Effector CD4-positive, alpha-beta T cell (primary cell): Measurements from ENCODE around the gene LAMTOR2.
A peak's percentile ranks its signal among the peaks of the same experiment; 100 is the strongest.

Source experiments
- DNase-seq: peaks from one replicate; pipeline ENCODE4 v3.0.0-alpha.2; 2020

Gene LAMTOR2

DNA sequence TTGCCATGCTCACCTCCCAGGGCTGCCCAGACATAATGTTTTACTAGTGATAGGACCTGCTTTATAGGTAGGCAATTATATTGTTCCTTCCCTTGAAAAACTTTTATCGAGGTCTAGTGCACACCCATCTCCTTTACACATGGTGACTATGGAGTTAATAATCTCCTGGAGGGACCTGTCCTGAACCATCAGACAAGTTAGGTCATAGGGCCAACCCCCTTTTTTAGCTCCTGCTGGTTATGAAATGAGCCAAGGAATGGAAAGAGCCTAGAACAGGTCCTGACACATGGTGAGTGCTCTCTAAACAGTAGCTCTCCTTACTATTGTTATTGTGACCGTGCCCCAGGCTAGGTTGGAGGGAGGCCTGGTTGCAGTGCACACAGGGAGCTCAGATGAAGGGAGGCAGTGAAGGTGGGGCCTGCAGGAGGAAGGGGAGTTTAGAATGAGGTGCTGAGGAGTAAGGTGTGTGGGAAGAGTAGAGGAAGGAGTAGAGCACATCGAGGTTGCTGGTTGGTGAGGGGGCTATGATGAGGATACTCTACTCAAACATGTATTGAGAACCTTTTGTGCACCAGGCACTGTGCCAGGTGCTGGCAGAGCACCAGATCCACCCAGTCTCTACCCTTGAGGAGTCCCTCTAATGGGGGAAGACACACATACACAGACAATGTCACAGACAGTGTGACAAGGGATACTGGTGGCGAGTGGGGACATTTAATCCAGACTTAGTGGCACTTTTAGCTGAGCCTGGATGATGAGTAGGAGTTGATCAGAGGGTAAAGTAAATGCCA lies 45.8 kb downstream of the LAMTOR2 start:
- DNase-seq: no peak

- no peak for DNase-seq
These were observed 47.3 kb downstream of the LAMTOR2 start for GRCh38 chr1:156101880-156102279.

DNA sequence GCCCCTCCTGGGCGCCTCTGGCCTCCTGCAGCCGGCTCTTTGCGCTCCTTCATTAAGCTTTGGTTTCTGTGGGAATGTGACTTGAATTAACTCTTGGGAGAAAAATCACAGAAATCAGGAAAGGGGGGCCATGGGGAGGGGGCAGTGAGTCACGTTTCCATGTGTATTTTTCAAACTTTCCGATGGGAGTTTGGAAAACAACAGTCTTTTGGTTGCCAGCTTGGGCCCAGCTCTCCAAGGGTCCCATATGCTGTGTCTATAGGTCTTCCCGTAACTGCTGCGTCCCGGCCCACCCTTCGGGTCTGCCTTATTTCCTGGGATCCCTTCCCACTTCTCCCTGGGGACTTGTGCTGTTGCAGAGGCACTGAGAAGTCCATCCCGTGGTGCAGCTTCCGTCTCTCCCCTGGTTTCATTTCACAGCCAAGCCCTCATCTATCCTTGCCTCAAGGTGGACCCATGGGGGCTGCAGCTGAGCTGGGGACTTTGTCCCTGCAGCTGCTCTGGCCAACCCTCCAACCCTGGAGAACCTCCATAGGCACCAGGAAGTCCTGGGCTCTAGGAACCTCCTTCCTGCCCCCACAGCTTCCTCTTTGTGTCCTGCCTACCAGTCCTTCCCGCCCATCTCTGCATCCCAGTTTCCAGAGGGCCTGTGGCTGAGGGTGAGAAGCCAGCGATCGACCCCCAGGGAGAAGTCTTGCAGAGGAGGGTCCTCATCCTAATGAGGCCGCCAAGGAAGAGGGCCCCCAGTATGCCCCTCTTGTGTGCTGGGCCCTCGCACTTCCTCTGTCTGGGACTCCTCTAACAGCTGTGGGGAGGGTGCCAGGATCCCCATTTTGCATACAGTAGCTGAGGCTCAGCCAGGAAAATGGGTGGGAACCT lies 48.3 kb downstream of the LAMTOR2 start:
- DNase-seq: no peak

DNA sequence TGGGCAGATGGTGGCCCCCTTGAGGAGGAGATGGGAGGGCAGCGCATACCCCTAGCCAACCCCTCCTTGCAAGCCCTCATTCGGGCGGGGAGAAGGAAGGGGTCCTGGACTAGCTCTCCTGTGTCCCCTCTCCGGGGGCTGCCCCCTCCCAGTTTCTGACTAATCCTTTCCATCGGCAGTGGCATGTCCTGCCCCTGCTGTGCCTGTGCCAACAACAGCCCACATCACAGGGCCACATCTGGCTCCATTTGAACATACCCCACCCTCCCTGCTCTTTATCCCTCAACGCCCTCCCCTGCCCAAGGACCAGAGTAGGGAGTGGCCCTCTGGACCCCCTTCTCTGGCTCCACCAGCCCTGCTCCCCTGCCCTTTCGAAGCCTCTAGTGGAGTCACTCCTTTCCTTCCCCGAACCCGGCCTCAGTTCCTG lies 49.0 kb downstream of the LAMTOR2 start:
- peak; percentile 42 for DNase-seq

GRCh38 chr1:156104065-156104810 lies 49.7 kb downstream of the LAMTOR2 start:
- peak; percentile 62 for DNase-seq

- DNase-seq: no peak
These were observed 50.6 kb downstream of the LAMTOR2 start for GRCh38 chr1:156104861-156105832.

DNA sequence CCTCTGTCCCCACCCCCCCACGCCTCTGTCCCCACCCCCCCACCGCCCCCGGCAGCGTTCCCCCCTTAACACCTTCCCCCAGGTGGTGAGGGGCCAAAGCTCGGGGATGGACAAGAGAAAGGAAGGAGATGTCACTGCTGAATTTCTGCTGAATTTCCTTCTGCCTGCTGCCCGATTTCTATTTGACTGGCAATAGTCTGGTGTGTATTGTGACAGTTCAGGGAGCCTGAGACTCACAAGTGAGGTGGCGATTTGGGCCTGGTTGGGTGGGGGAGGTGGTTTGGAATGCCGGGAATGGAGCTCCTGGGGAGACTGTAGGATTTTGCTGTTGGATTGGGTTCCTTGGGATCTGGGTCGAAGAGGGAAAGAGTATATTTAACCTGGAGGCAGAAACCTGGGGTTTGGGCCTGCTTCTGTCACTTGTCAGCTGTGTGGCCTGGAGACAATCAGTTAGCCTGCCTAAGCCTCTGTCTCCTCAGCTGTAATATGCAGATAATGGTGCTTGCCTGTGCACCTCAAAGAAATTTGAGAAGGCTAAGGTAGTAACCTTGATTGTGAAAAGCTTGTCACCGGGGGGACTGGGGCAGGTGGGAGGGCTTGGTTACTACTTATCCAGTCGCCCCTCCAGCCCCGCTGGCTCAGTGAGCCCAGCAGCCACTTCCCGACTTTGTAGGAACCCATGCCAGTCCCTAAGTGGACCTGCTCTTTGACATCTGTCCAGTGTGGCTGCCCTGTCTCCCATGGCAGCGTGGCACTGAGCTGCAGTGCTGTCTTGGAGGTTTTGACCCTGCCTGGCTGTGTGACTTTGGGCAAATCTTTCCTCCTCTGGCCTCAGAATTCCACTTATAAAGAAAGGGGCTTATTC lies 52.3 kb downstream of the LAMTOR2 start:
- DNase-seq: no peak

GRCh38 chr1:156108057-156108456 lies 53.5 kb downstream of the LAMTOR2 start:
- no peak for DNase-seq
